Right lobe of liver (tissue), 4 donors: ENCODE data around the gene WDFY1.

Source experiments
- CTCF ChIP-seq, 4 donors: fragments of 200-600 bp in 3 of 4; fragments of 450-650 bp in 1 of 4; IDR thresholded peaks; one replicate each; pipeline versions ENCODE4 v1.5.1 to v1.8.0; 2016 to 2022; ENCODE audit warnings: antibody characterized with exemption in 4 of 4, mild to moderate bottlenecking in 2 of 4
- POLR2A ChIP-seq: fragments of 450-650 bp; IDR thresholded peaks from one replicate; pipeline ENCODE4 v1.6.1; 2017; ENCODE audit warnings: antibody characterized with exemption, mild to moderate bottlenecking
- donor health status: DM: no; HTN: no; CAD: no.
- donor health status: DM: no; HTN: no; CAD: no.
- donor health status: DM: no; HTN: yes; CAD: no.

- no peak for TF ChIP-seq CTCF (IDR thresholded peaks at IDR 0.05)
- TF ChIP-seq POLR2A = no peak
These were observed 90.4 kb downstream of the WDFY1 start for GRCh38 chr2:223854741-223855140.
